SK-N-SH (cell line): ENCODE results near the gene TECRL. TPM values are rescaled to one million over a fixed set of nuclear protein-coding genes. Genes with fewer than 3 reads are reported as not detected.

Experiments used
- CTCF ChIA-PET: fragments of 300-600, 350-600 bp; formaldehyde crosslinking; extraction: SDS; loops from one replicate; lab custom pipeline; 2021; lab: Yijun Ruan, JAX
- POLR2A ChIA-PET: fragments of 350-600 bp; sonication (Branson Sonifier 250); formaldehyde crosslinking; extraction: SDS; loops from one replicate; lab custom pipeline; 2020; ENCODE audit warnings: antibody characterized with exemption, inconsistent platforms; lab: Yijun Ruan, JAX
- DNase-seq: peaks from one replicate; pipeline ENCODE4 v3.0.0; 2012
- H2AFZ ChIP-seq: fragments of 200-600 bp; sonication (generic); 2 replicates; pipeline ENCODE4 v1.8.1; 2016; ENCODE audit warnings: antibody characterized with exemption, mild to moderate bottlenecking, low read depth
- H3F3A ChIP-seq: fragments of 200-600 bp; sonication (generic); replicated peaks from 2 replicates; pipeline ENCODE3; 2016; ENCODE audit warnings: antibody characterized with exemption, mild to moderate bottlenecking; ENCODE audit not compliant: insufficient read depth
- H3K27ac ChIP-seq, 2 experiments: fragments of 200-500 bp in 1 of 2; fragments of 200-600 bp in 1 of 2; sonication (Bioruptor generic) in 1 of 2; sonication (generic), shearing (Covaris generic) in 1 of 2; 2 replicates each; pipeline versions ENCODE4 v1.5.1 to v1.6.1; 2014 to 2016; ENCODE audit warnings: low read depth in 2 of 2, inconsistent platforms in 1 of 2, low read length in 1 of 2, mild to moderate bottlenecking in 1 of 2, mixed read lengths in 1 of 2
- H3K27me3 ChIP-seq: fragments of 200-600 bp; sonication (generic), shearing (Covaris generic); 2 replicates; pipeline ENCODE4 v1.6.1; 2016; ENCODE audit warnings: mixed run types; ENCODE audit not compliant: insufficient read depth
- H3K36me3 ChIP-seq, 2 experiments: fragments of 200-500 bp in 1 of 2; fragments of 200-600 bp in 1 of 2; sonication (Bioruptor generic) in 1 of 2; sonication (generic) in 1 of 2; replicated peaks in 1 of 2; 2 replicates each; pipeline versions ENCODE3 to v1.5.1; 2014 to 2016; ENCODE audit warnings: low read length in 1 of 2, mild to moderate bottlenecking in 1 of 2; ENCODE audit not compliant: insufficient read depth in 2 of 2, control insufficient read depth in 1 of 2
- H3K4me1 ChIP-seq, 2 experiments: fragments of 200-500 bp in 1 of 2; fragments of 200-600 bp in 1 of 2; sonication (Bioruptor generic) in 1 of 2; sonication (generic), shearing (Covaris generic) in 1 of 2; 2 replicates each; pipeline versions ENCODE4 v1.5.1 to v1.6.1; 2014 to 2016; ENCODE audit warnings: low read depth in 1 of 2, low read length in 1 of 2, mixed run types in 1 of 2; ENCODE audit not compliant: insufficient read depth in 2 of 2, control insufficient read depth in 1 of 2
- H3K4me2 ChIP-seq: fragments of 200-600 bp; sonication (generic), shearing (Covaris generic); 2 replicates; pipeline ENCODE4 v1.6.1; 2017; ENCODE audit warnings: mixed run types
- H3K4me3 ChIP-seq, 2 experiments: fragments of 200-500 bp in 1 of 2; fragments of 200-600 bp in 1 of 2; sonication (Bioruptor generic) in 1 of 2; sonication (generic), shearing (Covaris generic) in 1 of 2; 2 replicates each; pipeline versions ENCODE4 v1.5.1 to v1.8.1; 2014 to 2016; ENCODE audit warnings: low read depth in 2 of 2, inconsistent platforms in 1 of 2, low read length in 1 of 2, mild to moderate bottlenecking in 1 of 2, mixed read lengths in 1 of 2, moderate library complexity in 1 of 2
- H3K79me2 ChIP-seq: fragments of 200-600 bp; sonication (generic); 2 replicates; pipeline ENCODE4 v1.8.1; 2017; ENCODE audit warnings: mild to moderate bottlenecking; ENCODE audit not compliant: insufficient read depth
- H3K9ac ChIP-seq: fragments of 200-600 bp; sonication (generic); 2 replicates; pipeline ENCODE4 v1.6.1; 2017; ENCODE audit warnings: mixed run types
- H3K9me2 ChIP-seq: fragments of 200-600 bp; sonication (generic); 2 replicates; pipeline ENCODE4 v1.6.1; 2017; ENCODE audit warnings: mixed run types
- H3K9me3 ChIP-seq: fragments of 200-600 bp; sonication (generic); 2 replicates; pipeline ENCODE4 v1.6.1; 2017; ENCODE audit warnings: mixed run types, mild to moderate bottlenecking, moderate library complexity
- H4K20me1 ChIP-seq: fragments of 200-600 bp; sonication (generic); 2 replicates; pipeline ENCODE4 v1.6.1; 2017; ENCODE audit warnings: mild to moderate bottlenecking, mixed run types; ENCODE audit not compliant: insufficient read depth
- FOSL2 ChIP-seq: IDR thresholded peaks from 2 replicates; pipeline ENCODE4 v1.4.0; 2012; ENCODE audit warnings: low read depth, mild to moderate bottlenecking, moderate library complexity, borderline replicate concordance
- FOXM1 ChIP-seq: IDR thresholded peaks from 2 replicates; pipeline ENCODE4 v1.4.0; 2012; ENCODE audit warnings: low read depth, mild to moderate bottlenecking
- GABPA ChIP-seq: IDR thresholded peaks from 2 replicates; pipeline ENCODE4 v1.4.0; 2012; ENCODE audit warnings: low read depth, mild to moderate bottlenecking
- JUND ChIP-seq: IDR thresholded peaks from 2 replicates; pipeline ENCODE4 v1.4.0; 2012
- NRF1 ChIP-seq: IDR thresholded peaks from 2 replicates; pipeline ENCODE4 v1.6.1; 2012; ENCODE audit warnings: low read depth, mild to moderate bottlenecking, low read length
- POLR2AphosphoS5 ChIP-seq: IDR thresholded peaks from 2 replicates; pipeline ENCODE4 v1.6.1; 2012; ENCODE audit warnings: low read depth, low read length
- RAD21 ChIP-seq: IDR thresholded peaks from 2 replicates; pipeline ENCODE4 v1.6.1; 2012; ENCODE audit warnings: mild to moderate bottlenecking, low read length
- RFX5 ChIP-seq: IDR thresholded peaks from 2 replicates; pipeline ENCODE4 v1.6.1; 2012; ENCODE audit warnings: mild to moderate bottlenecking, improper control_type of control experiment, low read length
- SIN3A ChIP-seq: IDR thresholded peaks from 2 replicates; pipeline ENCODE4 v1.6.1; 2012; ENCODE audit warnings: low read depth, mild to moderate bottlenecking, low read length, moderate library complexity, borderline replicate concordance
- TAF1 ChIP-seq: IDR thresholded peaks from 2 replicates; pipeline ENCODE4 v1.6.1; 2012; ENCODE audit warnings: low read depth, mild to moderate bottlenecking, low read length, moderate library complexity, borderline replicate concordance
- WGBS: methylation state at CpG from one replicate; pipeline ENCODE4 v1.1.6; 2017; ENCODE audit warnings: low lambda C conversion rate; 5-methylcytosine and 5-hydroxymethylcytosine counted together
- polyA plus RNA-seq, 3 experiments: library from polyadenylated mRNA; depleted of rRNA; stranded (reverse); fragments of >200 nt; gene quantifications; 2 replicates each; pipeline ENCODE4 v1.2.3, GENCODE V29; 2012
- TF ChIP-seq, protein P1 (sequence below): IDR thresholded peaks from 2 replicates; pipeline ENCODE4 v1.4.0; 2012; ENCODE audit warnings: low read depth, borderline replicate concordance
- TF ChIP-seq, protein P2 (sequence below): IDR thresholded peaks from 2 replicates; pipeline ENCODE4 v1.6.1; 2012; ENCODE audit warnings: mild to moderate bottlenecking, low read depth, low read length, moderate library complexity
- TF ChIP-seq, protein P3 (sequence below): fragments of 200-600 bp; sonication (generic); IDR thresholded peaks from 2 replicates; pipeline ENCODE4 v1.6.1; 2017; ENCODE audit warnings: antibody characterized with exemption, mild to moderate bottlenecking, moderate library complexity
- TF ChIP-seq, protein P4 (sequence below): IDR thresholded peaks from 2 replicates; pipeline ENCODE4 v1.4.0; 2012; ENCODE audit warnings: low read depth

Gene TECRL
- polyA plus RNA-seq, 1 of the 3 experiments (the other 2 are of a cell fraction) = not detected

DNA sequence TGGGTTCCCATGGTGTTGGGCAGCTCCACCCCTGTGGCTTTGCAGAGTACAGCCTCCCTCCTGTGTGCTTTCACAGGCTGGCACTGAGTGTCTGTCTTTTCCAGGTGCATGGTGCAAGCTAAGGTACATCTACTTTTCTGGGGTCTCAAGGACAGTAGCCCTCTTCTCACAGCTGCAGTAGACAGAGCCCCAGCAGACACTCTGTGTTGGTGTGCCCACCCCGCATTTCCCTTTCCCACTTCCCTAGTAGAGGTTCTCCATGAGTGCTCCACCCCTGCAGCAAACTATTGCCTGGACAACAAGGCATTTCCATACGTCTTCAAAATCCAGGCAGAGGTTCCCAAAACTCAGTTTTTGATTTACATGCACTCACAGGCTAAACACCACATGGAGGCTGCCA, 143.0 kb downstream of the TECRL start:
- H3K9me3 ChIP-seq = no peaks in the 10 kb centered on the region
- no peak for DNase-seq

DNA sequence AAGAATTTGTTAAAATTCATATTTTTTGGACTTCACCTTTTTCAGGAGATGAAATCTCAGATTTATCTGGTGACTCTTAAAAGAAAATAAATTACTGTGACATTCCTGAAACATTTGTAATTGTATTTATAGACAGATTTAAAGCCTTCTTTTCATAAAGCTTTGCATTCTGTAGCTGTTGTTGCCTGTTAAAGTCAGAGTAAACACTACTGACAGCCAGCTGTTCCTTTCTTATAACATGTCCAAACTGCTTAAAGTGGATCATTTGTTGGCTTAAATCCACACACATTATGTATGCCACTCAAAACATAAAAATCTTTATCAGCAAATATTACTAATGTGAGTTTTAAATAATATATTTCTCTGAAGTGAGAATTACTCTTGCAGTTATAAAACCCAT, 157.5 kb downstream of the TECRL start:
- Histone ChIP-seq H3K27me3 (no peaks in the 10 kb centered on the region), H3K9ac (no peak overlapping the region), H3K36me3 (no peaks in the 10 kb centered on the region), H2AFZ (no peak overlapping the region), H3K4me1 (no peaks in the 10 kb centered on the region), H3F3A (no peaks in the 10 kb centered on the region), H4K20me1 (no peaks in the 10 kb centered on the region), H3K79me2 (no peaks in the 10 kb centered on the region), H3K4me3 (no peak overlapping the region), H3K27ac (no peak overlapping the region), H3K9me2 (no peaks in the 10 kb centered on the region; the same call in 1 of the 2 replicates), H3K4me2 (no peak overlapping the region), H3K9me3 (no peaks in the 10 kb centered on the region)
- ChIA-PET CTCF (no interaction called here), POLR2A (no interaction called here)
- no peak for DNase-seq
- TF ChIP-seq, protein P1, sequence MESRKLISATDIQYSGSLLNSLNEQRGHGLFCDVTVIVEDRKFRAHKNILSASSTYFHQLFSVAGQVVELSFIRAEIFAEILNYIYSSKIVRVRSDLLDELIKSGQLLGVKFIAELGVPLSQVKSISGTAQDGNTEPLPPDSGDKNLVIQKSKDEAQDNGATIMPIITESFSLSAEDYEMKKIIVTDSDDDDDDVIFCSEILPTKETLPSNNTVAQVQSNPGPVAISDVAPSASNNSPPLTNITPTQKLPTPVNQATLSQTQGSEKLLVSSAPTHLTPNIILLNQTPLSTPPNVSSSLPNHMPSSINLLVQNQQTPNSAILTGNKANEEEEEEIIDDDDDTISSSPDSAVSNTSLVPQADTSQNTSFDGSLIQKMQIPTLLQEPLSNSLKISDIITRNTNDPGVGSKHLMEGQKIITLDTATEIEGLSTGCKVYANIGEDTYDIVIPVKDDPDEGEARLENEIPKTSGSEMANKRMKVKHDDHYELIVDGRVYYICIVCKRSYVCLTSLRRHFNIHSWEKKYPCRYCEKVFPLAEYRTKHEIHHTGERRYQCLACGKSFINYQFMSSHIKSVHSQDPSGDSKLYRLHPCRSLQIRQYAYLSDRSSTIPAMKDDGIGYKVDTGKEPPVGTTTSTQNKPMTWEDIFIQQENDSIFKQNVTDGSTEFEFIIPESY = no peak
- TF ChIP-seq RAD21 = no peak
- TF ChIP-seq SIN3A = no peak
- TF ChIP-seq, protein P2, sequence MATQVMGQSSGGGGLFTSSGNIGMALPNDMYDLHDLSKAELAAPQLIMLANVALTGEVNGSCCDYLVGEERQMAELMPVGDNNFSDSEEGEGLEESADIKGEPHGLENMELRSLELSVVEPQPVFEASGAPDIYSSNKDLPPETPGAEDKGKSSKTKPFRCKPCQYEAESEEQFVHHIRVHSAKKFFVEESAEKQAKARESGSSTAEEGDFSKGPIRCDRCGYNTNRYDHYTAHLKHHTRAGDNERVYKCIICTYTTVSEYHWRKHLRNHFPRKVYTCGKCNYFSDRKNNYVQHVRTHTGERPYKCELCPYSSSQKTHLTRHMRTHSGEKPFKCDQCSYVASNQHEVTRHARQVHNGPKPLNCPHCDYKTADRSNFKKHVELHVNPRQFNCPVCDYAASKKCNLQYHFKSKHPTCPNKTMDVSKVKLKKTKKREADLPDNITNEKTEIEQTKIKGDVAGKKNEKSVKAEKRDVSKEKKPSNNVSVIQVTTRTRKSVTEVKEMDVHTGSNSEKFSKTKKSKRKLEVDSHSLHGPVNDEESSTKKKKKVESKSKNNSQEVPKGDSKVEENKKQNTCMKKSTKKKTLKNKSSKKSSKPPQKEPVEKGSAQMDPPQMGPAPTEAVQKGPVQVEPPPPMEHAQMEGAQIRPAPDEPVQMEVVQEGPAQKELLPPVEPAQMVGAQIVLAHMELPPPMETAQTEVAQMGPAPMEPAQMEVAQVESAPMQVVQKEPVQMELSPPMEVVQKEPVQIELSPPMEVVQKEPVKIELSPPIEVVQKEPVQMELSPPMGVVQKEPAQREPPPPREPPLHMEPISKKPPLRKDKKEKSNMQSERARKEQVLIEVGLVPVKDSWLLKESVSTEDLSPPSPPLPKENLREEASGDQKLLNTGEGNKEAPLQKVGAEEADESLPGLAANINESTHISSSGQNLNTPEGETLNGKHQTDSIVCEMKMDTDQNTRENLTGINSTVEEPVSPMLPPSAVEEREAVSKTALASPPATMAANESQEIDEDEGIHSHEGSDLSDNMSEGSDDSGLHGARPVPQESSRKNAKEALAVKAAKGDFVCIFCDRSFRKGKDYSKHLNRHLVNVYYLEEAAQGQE = no peak
- TF ChIP-seq POLR2AphosphoS5 = no peak
- no peak for TF ChIP-seq FOSL2
- no peak for TF ChIP-seq FOXM1
- TF ChIP-seq NRF1 = no peak
- TF ChIP-seq, protein P3, sequence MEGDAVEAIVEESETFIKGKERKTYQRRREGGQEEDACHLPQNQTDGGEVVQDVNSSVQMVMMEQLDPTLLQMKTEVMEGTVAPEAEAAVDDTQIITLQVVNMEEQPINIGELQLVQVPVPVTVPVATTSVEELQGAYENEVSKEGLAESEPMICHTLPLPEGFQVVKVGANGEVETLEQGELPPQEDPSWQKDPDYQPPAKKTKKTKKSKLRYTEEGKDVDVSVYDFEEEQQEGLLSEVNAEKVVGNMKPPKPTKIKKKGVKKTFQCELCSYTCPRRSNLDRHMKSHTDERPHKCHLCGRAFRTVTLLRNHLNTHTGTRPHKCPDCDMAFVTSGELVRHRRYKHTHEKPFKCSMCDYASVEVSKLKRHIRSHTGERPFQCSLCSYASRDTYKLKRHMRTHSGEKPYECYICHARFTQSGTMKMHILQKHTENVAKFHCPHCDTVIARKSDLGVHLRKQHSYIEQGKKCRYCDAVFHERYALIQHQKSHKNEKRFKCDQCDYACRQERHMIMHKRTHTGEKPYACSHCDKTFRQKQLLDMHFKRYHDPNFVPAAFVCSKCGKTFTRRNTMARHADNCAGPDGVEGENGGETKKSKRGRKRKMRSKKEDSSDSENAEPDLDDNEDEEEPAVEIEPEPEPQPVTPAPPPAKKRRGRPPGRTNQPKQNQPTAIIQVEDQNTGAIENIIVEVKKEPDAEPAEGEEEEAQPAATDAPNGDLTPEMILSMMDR = no peak
- TF ChIP-seq, protein P4, sequence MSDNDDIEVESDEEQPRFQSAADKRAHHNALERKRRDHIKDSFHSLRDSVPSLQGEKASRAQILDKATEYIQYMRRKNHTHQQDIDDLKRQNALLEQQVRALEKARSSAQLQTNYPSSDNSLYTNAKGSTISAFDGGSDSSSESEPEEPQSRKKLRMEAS = no peak

More for the DNA sequence above, 143.0 kb downstream of the TECRL start:
- Histone ChIP-seq H3K36me3 (no peaks in the 10 kb centered on the region), H3K9me2 (no peaks in the 10 kb centered on the region), H4K20me1 (no peaks in the 10 kb centered on the region), H3K4me2 (no peak overlapping the region), H3K4me3 (no peak overlapping the region), H3K9ac (no peak overlapping the region), H3K27me3 (no peaks in the 10 kb centered on the region), H2AFZ (no peak overlapping the region), H3K4me1 (no peaks in the 10 kb centered on the region), H3K79me2 (no peaks in the 10 kb centered on the region), H3F3A (no peaks in the 10 kb centered on the region), H3K27ac (no peak overlapping the region)
- ChIA-PET POLR2A (no interaction called here), CTCF (no interaction called here)
- 0% methylated on average over 2 of the region's 2 CpGs for WGBS
- TF ChIP-seq GABPA (no peak), RFX5 (no peak), TAF1 (no peak), RAD21 (no peak), JUND (no peak)
- TF ChIP-seq, protein P2 = no peak
- TF ChIP-seq, protein P4 = no peak
